ENCODE measurements around the gene FBXO40. TPM values are rescaled to one million over a fixed set of nuclear protein-coding genes. Genes with fewer than 3 reads are reported as not detected.

Gene FBXO40
- total RNA-seq, 4 donors from 2014 or later, result 7.2 to 40.8 (median 28.7) TPM

- TF ChIP-seq CTCF (IDR thresholded peaks at IDR 0.05 in 4 of 5, conservative IDR thresholded peaks at IDR 0.05 in 1 of 5) (no peak), POLR2A (IDR thresholded peaks at IDR 0.05) (no peak)
- in situ Hi-C loops (cut with MboI; ENCODE audit: low sequenced_read_pairs in 4 of 4) (no loop called here), intact Hi-C loops (cut with DNase I; ENCODE audit: low total_unique reads) (no loop called here)
- Histone ChIP-seq H3K36me3 (no peaks in the 10 kb centered on the region), H3K4me3 (no peak overlapping the region), H3K4me1 (peaks cover 43 to 48% of the 10 kb centered on the region in 2 donors), H3K27ac (peak overlapping the region in 3 of 4 donors; percentile 25 to 94 (median 35)), H3K27me3 (no peaks in the 10 kb centered on the region), H3K9me3 (no peaks in the 10 kb centered on the region)
- DNase-seq (no peak), ATAC-seq (no peak)
Measured at GRCh38 chr3:121604759-121605158, 11.6 kb downstream of the FBXO40 start.

- H3K27me3 ChIP-seq, result no peaks in the 10 kb centered on the region
- ATAC-seq (no peak), DNase-seq (no peak)
- H3K27ac ChIP-seq, result peak overlapping the region in 3 of 4 donors; percentile 32 to 94 (median 35)
- peaks cover 0 to 3% of the 10 kb centered on the region in 2 donors for H3K36me3 ChIP-seq
- intact Hi-C loops (cut with DNase I; ENCODE audit: low total_unique reads), result no loop called here
- H3K9me3 ChIP-seq, result no peaks in the 10 kb centered on the region
- in situ Hi-C loops (cut with MboI; ENCODE audit: low sequenced_read_pairs in 4 of 4), result no loop called here
- TF ChIP-seq CTCF (IDR thresholded peaks at IDR 0.05 in 4 of 5, conservative IDR thresholded peaks at IDR 0.05 in 1 of 5), result no peak
- TF ChIP-seq POLR2A (IDR thresholded peaks at IDR 0.05), result no peak
- no peak overlapping the region for H3K4me3 ChIP-seq
- peaks cover 31 to 39% of the 10 kb centered on the region in 2 donors for H3K4me1 ChIP-seq
Measured at GRCh38 chr3:121606106-121606505, 12.9 kb downstream of the FBXO40 start.

GRCh38 chr3:121619691-121620090, 26.5 kb downstream of the FBXO40 start:
- Histone ChIP-seq H3K4me1 (peaks cover 7 to 13% of the 10 kb centered on the region in 2 donors), H3K27me3 (no peaks in the 10 kb centered on the region), H3K4me3 (no peak overlapping the region), H3K27ac (peak overlapping the region in 2 of 4 donors; percentile 25 to 72), H3K9me3 (no peaks in the 10 kb centered on the region), H3K36me3 (peaks cover 0 to 7% of the 10 kb centered on the region in 2 donors)
- TF ChIP-seq CTCF (IDR thresholded peaks at IDR 0.05 in 4 of 5, conservative IDR thresholded peaks at IDR 0.05 in 1 of 5) (no peak), POLR2A (IDR thresholded peaks at IDR 0.05) (no peak)
- in situ Hi-C loops (cut with MboI; ENCODE audit: low sequenced_read_pairs in 4 of 4) (no loop called here), intact Hi-C loops (cut with DNase I; ENCODE audit: low total_unique reads) (no loop called here)
- no peak for ATAC-seq
- DNase-seq, result no peak

- in situ Hi-C loops (cut with MboI; ENCODE audit: low sequenced_read_pairs in 4 of 4) (no loop called here), intact Hi-C loops (cut with DNase I; ENCODE audit: low total_unique reads) (no loop called here)
- H3K27ac ChIP-seq, result peak overlapping the region in 1 of 4 donors; percentile 55
- H3K9me3 ChIP-seq, result no peaks in the 10 kb centered on the region
- H3K4me1 ChIP-seq, result peaks cover 13 to 20% of the 10 kb centered on the region in 2 donors
- no peak for DNase-seq
- ATAC-seq, result no peak
- H3K36me3 ChIP-seq, result peaks cover 0 to 7% of the 10 kb centered on the region in 2 donors
- H3K4me3 ChIP-seq, result no peak overlapping the region
- H3K27me3 ChIP-seq, result no peaks in the 10 kb centered on the region
- TF ChIP-seq CTCF (IDR thresholded peaks at IDR 0.05 in 4 of 5, conservative IDR thresholded peaks at IDR 0.05 in 1 of 5) (no peak), POLR2A (IDR thresholded peaks at IDR 0.05) (no peak)
Measured at GRCh38 chr3:121621491-121621890, 28.3 kb downstream of the FBXO40 start.
